Gastroesophageal sphincter (tissue), 4 donors: ENCODE measurements around the gene HECW1. TPM values are rescaled to one million over a fixed set of nuclear protein-coding genes. Genes with fewer than 3 reads are reported as not detected.

Experiments
- ATAC-seq: fragments of 150-250 bp; one replicate; pipeline ENCODE4 v1.9.1; 2016; ENCODE audit warnings: mild to moderate bottlenecking, moderate library complexity
- H3K27ac ChIP-seq, 4 donors: fragments of 200-600 bp; sonication (generic) in 3 of 4; 1 replicate in 3 of 4; 2 replicates in 1 of 4; pipeline ENCODE4 v1.5.1; 2016 to 2019
- H3K27me3 ChIP-seq: fragments of 200-600 bp; sonication (generic); one replicate; pipeline ENCODE4 v1.5.1; 2019
- H3K36me3 ChIP-seq, 2 donors: fragments of 200-600 bp; sonication (generic); one replicate each; pipeline ENCODE4 v1.5.1; 2019; ENCODE audit warnings: control low read depth in 1 of 2
- H3K4me1 ChIP-seq, 3 donors: fragments of 200-600 bp; sonication (generic); 1 replicate in 2 of 3; 2 replicates in 1 of 3; pipeline ENCODE4 v1.5.1; 2016 to 2019; ENCODE audit warnings: control low read depth in 2 of 3
- H3K4me3 ChIP-seq, 2 donors: fragments of 200-600 bp; sonication (generic); one replicate each; pipeline ENCODE4 v1.5.1; 2019; ENCODE audit warnings: mild to moderate bottlenecking in 1 of 2, moderate library complexity in 1 of 2
- H3K9me3 ChIP-seq, 3 donors: fragments of 200-600 bp; sonication (generic); one replicate each; pipeline ENCODE4 v1.5.1; 2017 to 2019; ENCODE audit warnings: control low read depth in 2 of 3
- EP300 ChIP-seq: sonication (generic); formaldehyde crosslinking; IDR thresholded peaks from one replicate; pipeline ENCODE4 v1.6.1; 2017; ENCODE audit warnings: antibody characterized with exemption, mild to moderate bottlenecking
- POLR2A ChIP-seq, 2 donors: fragments of 450-650 bp; IDR thresholded peaks; one replicate each; pipeline ENCODE4 v1.6.1; 2017; ENCODE audit warnings: antibody characterized with exemption in 2 of 2, mild to moderate bottlenecking in 2 of 2, moderate library complexity in 1 of 2
- POLR2AphosphoS5 ChIP-seq: sonication (generic); formaldehyde crosslinking; IDR thresholded peaks from one replicate; pipeline ENCODE4 v1.6.1; 2017; ENCODE audit warnings: antibody characterized with exemption
- WGBS, 2 donors: methylation state at CpG; one replicate each; pipeline ENCODE4 v1.1.5; 2018; ENCODE audit warnings: low coverage in 1 of 2; 5-methylcytosine and 5-hydroxymethylcytosine counted together
- total RNA-seq, 4 donors: library from RNA; depleted of rRNA; stranded (reverse); fragments of >200 nt; gene quantifications; one replicate each; pipeline ENCODE4 v1.1.0, GENCODE V29; 2016
- TF ChIP-seq, protein P1 (sequence below), 4 experiments: fragments of 200-600 bp in 2 of 4; fragments of 450-650 bp in 2 of 4; sonication (generic) in 1 of 4; IDR thresholded peaks; one replicate each; pipeline ENCODE4 v1.5.1; 2017 to 2019; ENCODE audit warnings: antibody characterized with exemption in 4 of 4, mild to moderate bottlenecking in 2 of 4, moderate library complexity in 2 of 4

Gene HECW1
- total RNA-seq, 4 donors from 2014 or later = 0.04 to 0.31 (median 0.13) TPM; not detected in 1

GRCh38 chr7:43395351-43395750 lies 282.9 kb downstream of the HECW1 start:
- WGBS, 2 donors = 0 to 33% methylated on average over 1 to 2 of the region's 2 CpGs
- Histone ChIP-seq H3K4me3 (no peak overlapping the region), H3K36me3 (no peaks in the 10 kb centered on the region), H3K27me3 (peaks cover 15% of the 10 kb centered on the region), H3K4me1 (no peaks in the 10 kb centered on the region), H3K9me3 (no peaks in the 10 kb centered on the region), H3K27ac (no peak overlapping the region)
- no peak for ATAC-seq
- TF ChIP-seq, protein P1, sequence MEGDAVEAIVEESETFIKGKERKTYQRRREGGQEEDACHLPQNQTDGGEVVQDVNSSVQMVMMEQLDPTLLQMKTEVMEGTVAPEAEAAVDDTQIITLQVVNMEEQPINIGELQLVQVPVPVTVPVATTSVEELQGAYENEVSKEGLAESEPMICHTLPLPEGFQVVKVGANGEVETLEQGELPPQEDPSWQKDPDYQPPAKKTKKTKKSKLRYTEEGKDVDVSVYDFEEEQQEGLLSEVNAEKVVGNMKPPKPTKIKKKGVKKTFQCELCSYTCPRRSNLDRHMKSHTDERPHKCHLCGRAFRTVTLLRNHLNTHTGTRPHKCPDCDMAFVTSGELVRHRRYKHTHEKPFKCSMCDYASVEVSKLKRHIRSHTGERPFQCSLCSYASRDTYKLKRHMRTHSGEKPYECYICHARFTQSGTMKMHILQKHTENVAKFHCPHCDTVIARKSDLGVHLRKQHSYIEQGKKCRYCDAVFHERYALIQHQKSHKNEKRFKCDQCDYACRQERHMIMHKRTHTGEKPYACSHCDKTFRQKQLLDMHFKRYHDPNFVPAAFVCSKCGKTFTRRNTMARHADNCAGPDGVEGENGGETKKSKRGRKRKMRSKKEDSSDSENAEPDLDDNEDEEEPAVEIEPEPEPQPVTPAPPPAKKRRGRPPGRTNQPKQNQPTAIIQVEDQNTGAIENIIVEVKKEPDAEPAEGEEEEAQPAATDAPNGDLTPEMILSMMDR (IDR thresholded peaks at IDR 0.05) = no peak
- TF ChIP-seq POLR2A (IDR thresholded peaks at IDR 0.05) (no peak), POLR2AphosphoS5 (no peak), EP300 (no peak)

GRCh38 chr7:43396187-43396740 lies 283.8 kb downstream of the HECW1 start:
- H3K36me3 ChIP-seq = no peaks in the 10 kb centered on the region
- WGBS, 2 donors = 46 to 75% methylated on average over 2 of the region's 2 CpGs
- no peak overlapping the region for H3K27ac ChIP-seq
- H3K4me3 ChIP-seq = no peak overlapping the region
- TF ChIP-seq POLR2AphosphoS5 = no peak
- ATAC-seq = no peak
- H3K4me1 ChIP-seq = no peaks in the 10 kb centered on the region
- no peaks in the 10 kb centered on the region for H3K9me3 ChIP-seq
- peaks cover 15% of the 10 kb centered on the region for H3K27me3 ChIP-seq

DNA sequence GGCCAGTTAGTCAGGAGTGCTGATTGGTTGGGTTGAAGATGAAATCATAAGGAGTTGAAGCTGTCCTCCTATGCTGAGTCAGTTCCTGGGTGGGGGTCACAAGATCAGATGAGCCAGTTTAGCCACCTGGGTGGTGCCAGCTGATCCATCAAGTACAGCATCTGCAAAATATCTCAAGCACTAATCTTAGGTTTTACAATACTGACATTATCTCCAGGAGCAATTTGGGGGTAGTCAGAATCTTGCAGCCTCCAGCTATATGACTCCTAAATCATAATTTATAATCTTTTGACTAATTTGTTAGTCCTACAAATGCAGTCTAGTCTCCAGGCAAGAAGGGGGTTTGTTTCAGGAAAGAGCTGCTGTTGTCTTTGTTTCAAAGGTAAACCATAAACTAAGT lies 286.4 kb downstream of the HECW1 start:
- no peak overlapping the region for H3K27ac ChIP-seq
- ATAC-seq = no peak
- peaks cover 15% of the 10 kb centered on the region for H3K27me3 ChIP-seq
- no peaks in the 10 kb centered on the region for H3K36me3 ChIP-seq
- no peaks in the 10 kb centered on the region for H3K9me3 ChIP-seq
- TF ChIP-seq, protein P1 (IDR thresholded peaks at IDR 0.05) = no peak
- no peak for TF ChIP-seq EP300
- TF ChIP-seq POLR2AphosphoS5 = no peak
- no peak for TF ChIP-seq POLR2A (IDR thresholded peaks at IDR 0.05)
- H3K4me3 ChIP-seq = no peak overlapping the region
- H3K4me1 ChIP-seq = no peaks in the 10 kb centered on the region

DNA sequence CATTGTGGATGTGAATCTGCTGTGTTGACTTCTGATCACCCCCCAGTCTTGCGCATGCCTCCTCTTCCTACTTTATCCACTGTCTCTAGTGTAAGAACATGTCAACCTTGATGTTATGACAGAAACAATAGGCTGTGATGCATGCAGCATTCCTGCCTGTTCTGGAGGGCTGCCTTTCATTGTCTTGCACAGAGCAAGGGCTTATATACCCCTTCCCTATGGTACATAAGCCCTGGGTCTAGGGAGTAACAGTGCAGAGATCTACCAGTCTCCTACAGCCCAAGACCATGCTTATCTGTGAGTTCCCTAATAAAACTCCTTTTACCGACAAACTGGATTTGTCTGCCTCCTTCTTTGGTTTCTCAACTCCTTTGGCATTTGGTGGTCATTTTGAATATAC lies 293.5 kb downstream of the HECW1 start:
- H3K4me3 ChIP-seq = no peak overlapping the region
- H3K36me3 ChIP-seq = no peaks in the 10 kb centered on the region
- no peaks in the 10 kb centered on the region for H3K27me3 ChIP-seq
- TF ChIP-seq EP300 = no peak
- TF ChIP-seq, protein P1 (IDR thresholded peaks at IDR 0.05) = no peak
- no peak for TF ChIP-seq POLR2AphosphoS5
- no peak for TF ChIP-seq POLR2A (IDR thresholded peaks at IDR 0.05)
- H3K27ac ChIP-seq = no peak overlapping the region
- no peak for ATAC-seq
- no peaks in the 10 kb centered on the region for H3K4me1 ChIP-seq
- H3K9me3 ChIP-seq = no peaks in the 10 kb centered on the region
- 80 to 86% methylated on average over 1 to 2 of the region's 2 CpGs for WGBS, 2 donors

DNA sequence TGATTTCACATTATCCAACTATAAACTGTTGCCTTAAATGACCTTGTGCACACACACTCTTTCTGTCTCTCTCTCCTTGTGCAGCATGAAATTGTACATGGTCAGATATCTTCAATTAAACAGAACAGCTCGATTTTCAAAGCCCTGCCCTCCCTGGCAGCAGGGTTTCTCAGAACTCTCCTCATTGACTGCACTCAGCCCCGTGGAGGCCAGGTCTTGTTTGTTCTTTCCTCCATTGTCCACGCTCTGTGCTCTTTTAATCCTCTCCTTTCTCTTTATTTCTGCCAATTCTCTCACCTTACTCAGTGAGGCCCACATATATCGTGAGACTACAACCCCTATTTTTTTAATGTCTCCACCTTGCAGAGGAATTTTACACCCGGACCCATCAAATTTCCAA lies 294.5 kb downstream of the HECW1 start:
- H3K4me1 ChIP-seq = no peaks in the 10 kb centered on the region
- no peaks in the 10 kb centered on the region for H3K9me3 ChIP-seq
- no peak overlapping the region for H3K4me3 ChIP-seq
- no peak for ATAC-seq
- TF ChIP-seq POLR2AphosphoS5 (no peak), EP300 (no peak), POLR2A (IDR thresholded peaks at IDR 0.05) (no peak)
- TF ChIP-seq, protein P1 (IDR thresholded peaks at IDR 0.05) = no peak
- H3K27ac ChIP-seq = no peak overlapping the region
- no peaks in the 10 kb centered on the region for H3K27me3 ChIP-seq
- 64 to 77% methylated on average over 5 of the region's 5 CpGs for WGBS, 2 donors
- no peaks in the 10 kb centered on the region for H3K36me3 ChIP-seq
